ENCODE results near the gene ALDH5A1.

The ALDH5A1 gene

DNA sequence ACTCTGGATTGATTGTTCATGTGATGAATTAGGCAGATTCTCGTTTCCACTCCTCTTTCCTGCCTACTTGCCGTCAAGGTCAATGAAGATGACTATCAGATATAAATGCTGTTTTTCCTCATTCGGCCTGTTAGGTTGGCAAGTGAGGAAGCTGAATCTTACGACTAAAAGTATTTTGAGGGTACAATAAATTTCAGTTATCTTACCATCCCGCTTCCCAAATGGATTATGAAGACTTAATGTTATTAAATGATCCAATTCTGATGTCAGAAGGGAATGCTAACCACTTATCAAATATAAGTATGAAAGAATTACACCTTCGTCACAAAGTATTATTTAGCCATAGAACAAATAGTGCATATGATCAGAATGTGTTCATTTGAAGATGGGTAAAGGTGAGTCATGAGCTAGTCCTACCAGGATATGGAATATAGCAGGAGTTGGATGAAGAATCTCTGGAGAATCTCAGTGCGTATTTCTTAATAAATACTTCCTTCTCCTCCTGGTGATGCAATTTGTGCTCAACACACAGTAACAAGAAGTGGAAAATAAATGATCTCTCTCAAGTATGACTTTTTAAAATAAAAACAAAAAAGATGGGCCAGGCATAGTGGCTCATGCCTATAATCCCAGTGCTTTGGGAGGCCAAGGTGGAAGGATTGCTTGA is 10.0 kb upstream of the ALDH5A1 start:
- H2BK15ac ChIP-seq (ENCODE audit: low read length) = no peak overlapping the region
- no peak overlapping the region for H2BK5ac ChIP-seq (ENCODE audit: low read length)
- H3K79me1 ChIP-seq (ENCODE audit: low read depth, low read length) = no peaks in the 10 kb centered on the region
- no peak overlapping the region for H3K27ac ChIP-seq (replicated peaks; ENCODE audit: low read length)
- H2BK12ac ChIP-seq (ENCODE audit: low read length) = no peak overlapping the region
- no peak overlapping the region for H2BK120ac ChIP-seq (ENCODE audit: low read depth, low read length)
- no peak overlapping the region for H3K4me3 ChIP-seq (ENCODE audit: low read length in 2 of 2)
- no peaks in the 10 kb centered on the region for H3K27me3 ChIP-seq (ENCODE audit: control insufficient read depth in 3 of 3, insufficient read depth in 3 of 3, low read depth in 1 of 3, low read length in 3 of 3)
- no peak overlapping the region for H2AFZ ChIP-seq (ENCODE audit: low read length)
- peaks cover 0 to 1% of the 10 kb centered on the region in 2 donors for H3K9me3 ChIP-seq (replicated peaks in 1 of 2; ENCODE audit: control insufficient read depth in 2 of 2, insufficient read depth in 1 of 2, low read depth in 1 of 2, low read length in 2 of 2)
- no peak overlapping the region for H3K14ac ChIP-seq (ENCODE audit: low read length)
- no peak overlapping the region for H3K4ac ChIP-seq (ENCODE audit: low read length)
- no peak overlapping the region for H3K9ac ChIP-seq (ENCODE audit: low read depth, low read length, poor library complexity)
- no CpG with 5 or more reads among the region's 7 CpGs for WGBS, 2 donors (ENCODE audit: extremely low coverage in 2 of 2, insufficient read length in 2 of 2, insufficient replicate concordance in 1 of 2)
- no peak for DNase-seq (ENCODE audit: low spot score)
- peaks cover 2 to 6% of the 10 kb centered on the region in 2 donors for H3K36me3 ChIP-seq (replicated peaks in 1 of 2; ENCODE audit: control insufficient read depth in 2 of 2, insufficient read depth in 2 of 2, low read length in 2 of 2)
- no peak overlapping the region for H3K4me2 ChIP-seq (ENCODE audit: insufficient read depth, low read length, poor library complexity, severe bottlenecking)
- H3K23ac ChIP-seq (ENCODE audit: low read depth, low read length, poor library complexity) = no peak overlapping the region
- no peak overlapping the region for H4K8ac ChIP-seq (ENCODE audit: low read depth, low read length)
- no peaks in the 10 kb centered on the region for H3K4me1 ChIP-seq (ENCODE audit: control insufficient read depth in 2 of 2, insufficient read depth in 1 of 2, low read depth in 1 of 2, low read length in 2 of 2)
- H2AK5ac ChIP-seq (ENCODE audit: low read depth, low read length) = no peak overlapping the region
- no peak overlapping the region for H4K91ac ChIP-seq (ENCODE audit: low read depth, low read length, poor library complexity)
- H3K18ac ChIP-seq (ENCODE audit: low read length) = no peak overlapping the region

DNA sequence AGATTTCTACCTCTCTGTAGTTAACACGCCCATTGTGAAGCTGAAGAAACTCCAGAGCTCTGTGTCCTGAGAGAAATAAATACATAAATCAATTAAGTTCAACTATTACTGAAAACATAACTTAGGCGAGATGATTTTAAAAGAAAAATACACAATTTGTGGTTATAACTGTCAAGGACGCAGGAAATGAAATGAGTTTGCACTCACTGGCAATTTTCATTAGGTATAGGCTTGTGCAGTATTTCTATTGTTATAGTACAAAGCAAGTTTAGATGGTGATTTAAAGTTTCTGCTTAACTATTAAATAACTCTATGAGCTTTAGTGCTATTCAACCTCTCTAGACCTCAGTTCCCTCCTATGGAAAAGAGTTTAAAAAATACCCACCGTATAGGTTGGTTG is 8.7 kb upstream of the ALDH5A1 start:
- Histone ChIP-seq H2AK5ac (ENCODE audit: low read depth, low read length) (no peak overlapping the region), H3K14ac (ENCODE audit: low read length) (no peak overlapping the region), H4K91ac (ENCODE audit: low read depth, low read length, poor library complexity) (no peak overlapping the region), H3K27me3 (ENCODE audit: control insufficient read depth in 3 of 3, insufficient read depth in 3 of 3, low read depth in 1 of 3, low read length in 3 of 3) (no peaks in the 10 kb centered on the region), H3K27ac (replicated peaks; ENCODE audit: low read length) (no peak overlapping the region), H4K8ac (ENCODE audit: low read depth, low read length) (no peak overlapping the region), H2BK12ac (ENCODE audit: low read length) (no peak overlapping the region), H3K23ac (ENCODE audit: low read depth, low read length, poor library complexity) (no peak overlapping the region), H3K79me1 (ENCODE audit: low read depth, low read length) (no peaks in the 10 kb centered on the region), H2BK5ac (ENCODE audit: low read length) (no peak overlapping the region), H2BK120ac (ENCODE audit: low read depth, low read length) (no peak overlapping the region), H3K9ac (ENCODE audit: low read depth, low read length, poor library complexity) (no peak overlapping the region), H3K4ac (ENCODE audit: low read length) (no peak overlapping the region), H3K4me1 (ENCODE audit: control insufficient read depth in 2 of 2, insufficient read depth in 1 of 2, low read depth in 1 of 2, low read length in 2 of 2) (no peaks in the 10 kb centered on the region), H2AFZ (ENCODE audit: low read length) (no peak overlapping the region), H3K18ac (ENCODE audit: low read length) (no peak overlapping the region), H2BK15ac (ENCODE audit: low read length) (no peak overlapping the region), H3K36me3 (replicated peaks in 1 of 2; ENCODE audit: control insufficient read depth in 2 of 2, insufficient read depth in 2 of 2, low read length in 2 of 2) (peaks cover 0 to 6% of the 10 kb centered on the region in 2 donors), H3K4me3 (ENCODE audit: low read length in 2 of 2) (no peak overlapping the region), H3K4me2 (ENCODE audit: insufficient read depth, low read length, poor library complexity, severe bottlenecking) (no peak overlapping the region), H3K9me3 (replicated peaks in 1 of 2; ENCODE audit: control insufficient read depth in 2 of 2, insufficient read depth in 1 of 2, low read depth in 1 of 2, low read length in 2 of 2) (peaks cover 0 to 1% of the 10 kb centered on the region in 2 donors)
- no CpG with 5 or more reads among the region's 4 CpGs for WGBS, 2 donors (ENCODE audit: extremely low coverage in 2 of 2, insufficient read length in 2 of 2, insufficient replicate concordance in 1 of 2)
- no peak for DNase-seq (ENCODE audit: low spot score)

DNA sequence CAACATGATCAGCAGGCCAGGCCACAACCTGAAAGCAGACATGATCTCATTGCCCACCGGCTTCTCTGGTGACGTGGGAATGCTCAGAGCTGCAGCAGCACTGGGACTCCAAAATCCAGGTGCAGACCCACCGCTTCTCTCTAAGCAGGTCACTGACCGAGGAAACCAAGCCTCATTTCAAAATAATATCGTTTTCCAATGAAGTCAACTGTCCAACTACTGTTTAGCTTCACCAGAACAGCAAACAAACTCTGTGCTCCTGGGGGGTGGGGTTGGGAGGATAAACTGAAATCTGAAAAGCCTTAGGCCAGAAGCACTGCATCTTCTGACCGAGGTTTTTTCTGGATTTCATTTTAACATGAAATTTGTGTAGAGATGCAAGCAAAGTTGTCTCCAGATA is 5.3 kb upstream of the ALDH5A1 start, which contains the start of gene GPLD1:
Gene GPLD1 (minus strand): TSS at position 109 of the 400 bp plus-strand sequence. CDS start 67 bp downstream, at position 42.
- Histone ChIP-seq H2BK12ac (ENCODE audit: low read length) (no peak within 1 kb of the TSS), H4K8ac (ENCODE audit: low read depth, low read length) (no peak within 1 kb of the TSS), H3K4me2 (ENCODE audit: insufficient read depth, low read length, poor library complexity, severe bottlenecking) (no peak within 1 kb of the TSS), H3K79me1 (ENCODE audit: low read depth, low read length) (no peaks in the 10 kb centered on the region), H3K23ac (ENCODE audit: low read depth, low read length, poor library complexity) (no peak within 1 kb of the TSS), H3K4ac (ENCODE audit: low read length) (no peak within 1 kb of the TSS), H2BK120ac (ENCODE audit: low read depth, low read length) (no peak within 1 kb of the TSS), H4K91ac (ENCODE audit: low read depth, low read length, poor library complexity) (no peak within 1 kb of the TSS), H3K9ac (ENCODE audit: low read depth, low read length, poor library complexity) (no peak within 1 kb of the TSS), H3K14ac (ENCODE audit: low read length) (no peak within 1 kb of the TSS), H2BK15ac (ENCODE audit: low read length) (no peak within 1 kb of the TSS), H3K18ac (ENCODE audit: low read length) (no peak within 1 kb of the TSS), H3K4me3 (ENCODE audit: low read length in 2 of 2) (no peak within 1 kb of the TSS), H2AK5ac (ENCODE audit: low read depth, low read length) (no peak within 1 kb of the TSS), H3K27me3 (ENCODE audit: control insufficient read depth in 3 of 3, insufficient read depth in 3 of 3, low read depth in 1 of 3, low read length in 3 of 3) (peaks cover 0 to 4% (median 0%) of the 10 kb centered on the region in 3 experiments), H3K9me3 (replicated peaks in 1 of 2; ENCODE audit: control insufficient read depth in 2 of 2, insufficient read depth in 1 of 2, low read depth in 1 of 2, low read length in 2 of 2) (no peaks in the 10 kb centered on the region), H3K27ac (replicated peaks; ENCODE audit: low read length) (no peak within 1 kb of the TSS), H3K36me3 (replicated peaks in 1 of 2; ENCODE audit: control insufficient read depth in 2 of 2, insufficient read depth in 2 of 2, low read length in 2 of 2) (peaks cover 0 to 6% of the 10 kb centered on the region in 2 donors), H2BK5ac (ENCODE audit: low read length) (no peak within 1 kb of the TSS), H2AFZ (ENCODE audit: low read length) (no peak within 1 kb of the TSS), H3K4me1 (ENCODE audit: control insufficient read depth in 2 of 2, insufficient read depth in 1 of 2, low read depth in 1 of 2, low read length in 2 of 2) (no peaks in the 10 kb centered on the region)
- WGBS, 2 donors (ENCODE audit: extremely low coverage in 2 of 2, insufficient read length in 2 of 2, insufficient replicate concordance in 1 of 2) = no CpG with 5 or more reads among the region's 6 CpGs
- DNase-seq (ENCODE audit: low spot score) = no peak

DNA sequence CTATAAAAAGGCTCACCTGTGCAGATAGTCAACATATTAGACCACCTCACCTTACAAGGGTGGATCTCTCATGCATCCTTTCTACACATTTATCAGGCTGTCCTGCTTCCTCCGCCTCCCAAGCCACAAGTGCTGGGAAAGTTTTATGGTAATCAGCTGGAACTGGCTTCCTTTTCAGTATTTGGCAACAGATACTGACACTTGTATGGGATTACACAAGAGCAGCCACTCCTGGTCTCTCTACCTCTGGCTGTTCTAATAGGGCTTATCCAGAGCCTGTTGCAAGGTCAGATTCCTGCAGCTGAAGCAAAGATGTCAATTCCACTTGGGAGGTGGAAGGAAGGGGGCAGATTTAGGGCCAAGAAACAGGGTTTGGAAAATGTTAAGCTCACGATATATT is 4.9 kb upstream of the ALDH5A1 start:
- H3K4ac ChIP-seq (ENCODE audit: low read length) = no peak overlapping the region
- no peaks in the 10 kb centered on the region for H3K4me1 ChIP-seq (ENCODE audit: control insufficient read depth in 2 of 2, insufficient read depth in 1 of 2, low read depth in 1 of 2, low read length in 2 of 2)
- H3K14ac ChIP-seq (ENCODE audit: low read length) = no peak overlapping the region
- no peak overlapping the region for H3K27ac ChIP-seq (replicated peaks; ENCODE audit: low read length)
- no peak overlapping the region for H4K8ac ChIP-seq (ENCODE audit: low read depth, low read length)
- no peak overlapping the region for H2AFZ ChIP-seq (ENCODE audit: low read length)
- DNase-seq (ENCODE audit: low spot score) = no peak
- no peaks in the 10 kb centered on the region for H3K9me3 ChIP-seq (replicated peaks in 1 of 2; ENCODE audit: control insufficient read depth in 2 of 2, insufficient read depth in 1 of 2, low read depth in 1 of 2, low read length in 2 of 2)
- peaks cover 0 to 2% of the 10 kb centered on the region in 2 donors for H3K36me3 ChIP-seq (replicated peaks in 1 of 2; ENCODE audit: control insufficient read depth in 2 of 2, insufficient read depth in 2 of 2, low read length in 2 of 2)
- no peak overlapping the region for H2AK5ac ChIP-seq (ENCODE audit: low read depth, low read length)
- H4K91ac ChIP-seq (ENCODE audit: low read depth, low read length, poor library complexity) = no peak overlapping the region
- peaks cover 0 to 4% (median 0%) of the 10 kb centered on the region in 3 experiments for H3K27me3 ChIP-seq (ENCODE audit: control insufficient read depth in 3 of 3, insufficient read depth in 3 of 3, low read depth in 1 of 3, low read length in 3 of 3)
- H3K18ac ChIP-seq (ENCODE audit: low read length) = no peak overlapping the region
- H2BK12ac ChIP-seq (ENCODE audit: low read length) = no peak overlapping the region
- H3K23ac ChIP-seq (ENCODE audit: low read depth, low read length, poor library complexity) = no peak overlapping the region
- no peak overlapping the region for H3K4me3 ChIP-seq (ENCODE audit: low read length in 2 of 2)
- H3K79me1 ChIP-seq (ENCODE audit: low read depth, low read length) = peaks cover under 1% of the 10 kb centered on the region
- H2BK5ac ChIP-seq (ENCODE audit: low read length) = no peak overlapping the region
- H3K4me2 ChIP-seq (ENCODE audit: insufficient read depth, low read length, poor library complexity, severe bottlenecking) = no peak overlapping the region
- no peak overlapping the region for H2BK120ac ChIP-seq (ENCODE audit: low read depth, low read length)
- WGBS, 2 donors (ENCODE audit: extremely low coverage in 2 of 2, insufficient read length in 2 of 2, insufficient replicate concordance in 1 of 2) = no CpG with 5 or more reads among the region's 2 CpGs
- H3K9ac ChIP-seq (ENCODE audit: low read depth, low read length, poor library complexity) = no peak overlapping the region
- no peak overlapping the region for H2BK15ac ChIP-seq (ENCODE audit: low read length)

All from neuronal stem cell (in vitro differentiated cells).